Neural cell (in vitro differentiated cells): ENCODE results near the gene DRAP1. TPM values are rescaled to one million over a fixed set of nuclear protein-coding genes. Genes with fewer than 3 reads are reported as not detected.

Source experiments
- H2AFZ ChIP-seq: fragments of 200-600, 300-800 bp; sonication (generic), shearing (Covaris generic); 2 replicates; pipeline ENCODE4 v1.6.0; 2014; ENCODE audit warnings: low read depth, mild to moderate bottlenecking, antibody characterized with exemption, low read length, moderate library complexity
- H3F3A ChIP-seq: fragments of 200-600 bp; shearing (Covaris generic); 2 replicates; pipeline ENCODE4 v1.6.1; 2016; ENCODE audit warnings: mild to moderate bottlenecking, moderate library complexity, mixed read lengths, antibody characterized with exemption, low read length; ENCODE audit not compliant: insufficient read depth, poor library complexity, severe bottlenecking
- H3K27ac ChIP-seq: fragments of 200-600, 300-800 bp; sonication (generic), shearing (Covaris generic); 2 replicates; pipeline ENCODE4 v1.5.1; 2014; ENCODE audit warnings: mild to moderate bottlenecking, low read length, moderate library complexity
- H3K27me3 ChIP-seq: fragments of 300-800, 200-600 bp; sonication (generic), shearing (Covaris generic); 2 replicates; pipeline ENCODE4 v1.6.0; 2014; ENCODE audit warnings: mild to moderate bottlenecking, low read depth, low read length, moderate library complexity; ENCODE audit not compliant: insufficient read depth
- H3K36me3 ChIP-seq: fragments of 300-800, 200-600 bp; sonication (generic), shearing (Covaris generic); 2 replicates; pipeline ENCODE4 v1.5.1; 2014; ENCODE audit warnings: mild to moderate bottlenecking, antibody characterized with exemption, low read length, moderate library complexity; ENCODE audit not compliant: insufficient read depth
- H3K4me2 ChIP-seq: fragments of 300-800, 200-600 bp; sonication (generic), shearing (Covaris generic); 2 replicates; pipeline ENCODE4 v1.6.0; 2014; ENCODE audit warnings: mild to moderate bottlenecking, low read length
- H3K4me3 ChIP-seq: fragments of 300-800, 200-600 bp; sonication (generic), shearing (Covaris generic); 2 replicates; pipeline ENCODE4 v1.5.1; 2014; ENCODE audit warnings: mild to moderate bottlenecking, low read length, moderate library complexity
- H3K79me2 ChIP-seq: fragments of 200-600 bp; shearing (Covaris generic); replicated peaks from 2 replicates; pipeline ENCODE4 v1.6.0; 2014; ENCODE audit warnings: mild to moderate bottlenecking, low read length, moderate library complexity; ENCODE audit not compliant: insufficient read depth
- H3K9ac ChIP-seq: fragments of 300-800, 200-600 bp; sonication (generic), shearing (Covaris generic); 2 replicates; pipeline ENCODE4 v1.6.1; 2016; ENCODE audit warnings: mild to moderate bottlenecking, low read length, mixed read lengths
- H3K9me2 ChIP-seq: fragments of 200-600 bp; shearing (Covaris generic); 2 replicates; pipeline ENCODE4 v1.6.1; 2016; ENCODE audit warnings: mild to moderate bottlenecking, low read length, mixed read lengths; ENCODE audit not compliant: insufficient read depth
- H3K9me3 ChIP-seq: fragments of 200-600, 300-800 bp; sonication (generic), shearing (Covaris generic); 2 replicates; pipeline ENCODE4 v1.6.1; 2016; ENCODE audit warnings: mild to moderate bottlenecking, mixed run types, low read length, moderate library complexity, mixed read lengths
- H4K20me1 ChIP-seq: fragments of 200-600 bp; shearing (Covaris generic); 2 replicates; pipeline ENCODE4 v1.6.1; 2016; ENCODE audit warnings: mild to moderate bottlenecking, mixed run types; ENCODE audit not compliant: insufficient read depth
- EP300 ChIP-seq: fragments of 450-650 bp; conservative IDR thresholded peaks from 2 replicates; pipeline ENCODE4 v1.6.1; 2014; ENCODE audit warnings: antibody characterized with exemption, mild to moderate bottlenecking, moderate library complexity; ENCODE audit not compliant: poor library complexity, severe bottlenecking
- EZH2 ChIP-seq: fragments of 200-600, 300-800 bp; shearing (Covaris generic), sonication (generic); IDR thresholded peaks from 2 replicates; pipeline ENCODE4 v1.6.1; 2014; ENCODE audit warnings: antibody characterized with exemption, low read length, borderline replicate concordance, mild to moderate bottlenecking; ENCODE audit not compliant: insufficient read depth, poor library complexity, severe bottlenecking
- MXI1 ChIP-seq: fragments of 450-650 bp; conservative IDR thresholded peaks from 2 replicates; pipeline ENCODE4 v1.6.1; 2014; ENCODE audit warnings: antibody characterized with exemption, mild to moderate bottlenecking; ENCODE audit not compliant: poor library complexity, severe bottlenecking
- POLR2AphosphoS5 ChIP-seq: IDR thresholded peaks from 2 replicates; pipeline ENCODE4 v1.6.1; 2012
- RAD21 ChIP-seq: fragments of 450-650 bp; conservative IDR thresholded peaks from 2 replicates; pipeline ENCODE4 v1.6.1; 2014; ENCODE audit warnings: antibody characterized with exemption, mild to moderate bottlenecking, moderate library complexity
- SMC3 ChIP-seq: fragments of 450-650 bp; conservative IDR thresholded peaks from 2 replicates; pipeline ENCODE4 v1.6.1; 2014; ENCODE audit warnings: antibody characterized with exemption, mild to moderate bottlenecking, moderate library complexity; ENCODE audit not compliant: poor library complexity
- TAF1 ChIP-seq: IDR thresholded peaks from 2 replicates; pipeline ENCODE4 v1.6.1; 2012; ENCODE audit warnings: low read depth
- polyA plus RNA-seq: library from polyadenylated mRNA; depleted of rRNA; stranded (reverse); fragments of >200 nt; gene quantifications from 2 replicates; pipeline ENCODE4 v1.2.3, GENCODE V29; 2014
- TF ChIP-seq, protein P1 (sequence below): fragments of 450-650 bp; IDR thresholded peaks from 2 replicates; pipeline ENCODE4 v1.5.1; 2014; ENCODE audit warnings: antibody characterized with exemption, mild to moderate bottlenecking, moderate library complexity; ENCODE audit not compliant: poor library complexity, severe bottlenecking
- TF ChIP-seq, protein P2 (sequence below): IDR thresholded peaks from 2 replicates; pipeline ENCODE4 v1.6.1; 2012; ENCODE audit warnings: borderline replicate concordance

DRAP1 gene
- polyA plus RNA-seq, 1 donor from 2014 or later, result 242 TPM

DNA sequence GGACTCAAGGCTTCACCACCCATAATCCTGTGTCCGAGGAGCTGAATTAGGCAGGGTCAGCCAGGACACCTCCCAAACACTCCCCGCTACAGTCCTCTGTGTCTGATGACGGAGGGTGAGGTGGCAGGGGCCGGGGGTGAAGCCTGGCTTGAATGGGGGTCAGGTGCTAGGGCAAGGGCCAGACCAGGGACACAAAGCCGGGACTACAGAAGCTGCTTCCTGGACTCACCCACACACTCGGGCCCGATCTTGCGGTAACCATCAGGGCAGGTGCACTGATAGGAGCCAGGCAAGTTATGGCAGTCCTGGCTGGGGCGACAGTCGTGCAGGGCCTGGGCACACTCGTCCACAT is 48.9 kb upstream of the DRAP1 start:
- no peaks in the 10 kb centered on the region for H3K9me3 ChIP-seq
- no peak overlapping the region for H3K4me2 ChIP-seq
- H4K20me1 ChIP-seq, result no peaks in the 10 kb centered on the region
- H3F3A ChIP-seq, result no peaks in the 10 kb centered on the region
- no peaks in the 10 kb centered on the region for H3K36me3 ChIP-seq
- no peaks in the 10 kb centered on the region for H3K9me2 ChIP-seq
- no peak overlapping the region for H2AFZ ChIP-seq
- no peak overlapping the region for H3K9ac ChIP-seq
- H3K79me2 ChIP-seq, result no peaks in the 10 kb centered on the region
- H3K27ac ChIP-seq, result no peak overlapping the region
- no peak overlapping the region for H3K4me3 ChIP-seq
- H3K27me3 ChIP-seq, result peaks cover 11% of the 10 kb centered on the region
- TF ChIP-seq SMC3, result no peak
- peak; percentile 11 for TF ChIP-seq POLR2AphosphoS5

DNA sequence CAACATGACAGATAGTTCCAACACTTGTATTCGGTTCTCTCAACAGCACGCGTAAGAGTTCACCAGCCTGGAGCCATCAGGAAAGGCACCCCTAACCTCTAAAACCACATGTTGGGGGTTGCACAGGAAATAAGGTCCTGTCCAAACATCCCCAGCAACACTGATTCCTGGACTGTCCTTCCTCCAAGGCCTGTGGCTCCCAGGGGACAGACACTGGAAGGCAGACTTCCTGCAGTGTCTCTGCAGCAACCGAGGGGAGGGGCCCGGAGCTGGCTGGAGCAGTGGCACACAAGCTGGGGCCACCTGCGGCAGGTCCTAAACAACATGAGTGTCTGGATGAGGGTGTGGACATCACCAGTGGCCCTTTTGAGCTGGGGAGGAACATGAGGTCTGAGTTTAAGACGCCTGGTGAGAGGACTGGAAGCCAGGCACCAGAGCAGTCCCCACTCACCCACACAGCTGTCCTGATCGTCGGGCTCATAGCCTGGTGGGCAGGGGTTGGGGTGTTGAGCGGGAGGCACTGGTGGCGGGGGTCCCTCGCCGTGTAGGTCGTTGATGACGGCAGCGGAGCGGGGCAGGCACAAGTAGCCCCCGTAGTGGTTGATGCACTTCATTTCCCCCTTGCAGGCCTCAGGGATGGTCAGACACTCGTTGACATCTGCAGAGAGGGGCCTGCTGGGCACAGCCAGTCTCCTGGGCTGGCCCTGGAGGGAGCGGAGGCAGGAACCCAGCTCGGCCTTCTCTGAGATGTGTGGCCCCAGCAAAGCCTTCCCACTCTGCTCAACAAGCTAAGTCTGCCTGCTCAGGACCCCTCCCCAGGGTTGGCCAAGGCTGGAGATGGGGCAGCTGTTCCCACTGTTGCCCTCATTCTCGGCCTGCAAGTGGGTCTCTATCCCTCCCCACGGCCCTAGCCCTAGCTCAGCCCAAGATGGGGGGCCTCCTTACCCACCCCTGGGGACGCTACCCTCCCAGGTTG is 48.2 kb upstream of the DRAP1 start:
- no peak overlapping the region for H3K27ac ChIP-seq
- no peak overlapping the region for H3K4me2 ChIP-seq
- no peaks in the 10 kb centered on the region for H3K79me2 ChIP-seq
- no peaks in the 10 kb centered on the region for H3K36me3 ChIP-seq
- H3K9ac ChIP-seq, result no peak overlapping the region
- peaks cover 11% of the 10 kb centered on the region for H3K27me3 ChIP-seq
- no peaks in the 10 kb centered on the region for H3K9me2 ChIP-seq
- TF ChIP-seq, protein P1, sequence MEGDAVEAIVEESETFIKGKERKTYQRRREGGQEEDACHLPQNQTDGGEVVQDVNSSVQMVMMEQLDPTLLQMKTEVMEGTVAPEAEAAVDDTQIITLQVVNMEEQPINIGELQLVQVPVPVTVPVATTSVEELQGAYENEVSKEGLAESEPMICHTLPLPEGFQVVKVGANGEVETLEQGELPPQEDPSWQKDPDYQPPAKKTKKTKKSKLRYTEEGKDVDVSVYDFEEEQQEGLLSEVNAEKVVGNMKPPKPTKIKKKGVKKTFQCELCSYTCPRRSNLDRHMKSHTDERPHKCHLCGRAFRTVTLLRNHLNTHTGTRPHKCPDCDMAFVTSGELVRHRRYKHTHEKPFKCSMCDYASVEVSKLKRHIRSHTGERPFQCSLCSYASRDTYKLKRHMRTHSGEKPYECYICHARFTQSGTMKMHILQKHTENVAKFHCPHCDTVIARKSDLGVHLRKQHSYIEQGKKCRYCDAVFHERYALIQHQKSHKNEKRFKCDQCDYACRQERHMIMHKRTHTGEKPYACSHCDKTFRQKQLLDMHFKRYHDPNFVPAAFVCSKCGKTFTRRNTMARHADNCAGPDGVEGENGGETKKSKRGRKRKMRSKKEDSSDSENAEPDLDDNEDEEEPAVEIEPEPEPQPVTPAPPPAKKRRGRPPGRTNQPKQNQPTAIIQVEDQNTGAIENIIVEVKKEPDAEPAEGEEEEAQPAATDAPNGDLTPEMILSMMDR, result no peak
- TF ChIP-seq RAD21, result no peak
- no peak for TF ChIP-seq EP300
- no peak for TF ChIP-seq TAF1
- no peak for TF ChIP-seq POLR2AphosphoS5
- TF ChIP-seq EZH2, result no peak
- no peak for TF ChIP-seq SMC3
- TF ChIP-seq MXI1, result no peak
- TF ChIP-seq, protein P2, sequence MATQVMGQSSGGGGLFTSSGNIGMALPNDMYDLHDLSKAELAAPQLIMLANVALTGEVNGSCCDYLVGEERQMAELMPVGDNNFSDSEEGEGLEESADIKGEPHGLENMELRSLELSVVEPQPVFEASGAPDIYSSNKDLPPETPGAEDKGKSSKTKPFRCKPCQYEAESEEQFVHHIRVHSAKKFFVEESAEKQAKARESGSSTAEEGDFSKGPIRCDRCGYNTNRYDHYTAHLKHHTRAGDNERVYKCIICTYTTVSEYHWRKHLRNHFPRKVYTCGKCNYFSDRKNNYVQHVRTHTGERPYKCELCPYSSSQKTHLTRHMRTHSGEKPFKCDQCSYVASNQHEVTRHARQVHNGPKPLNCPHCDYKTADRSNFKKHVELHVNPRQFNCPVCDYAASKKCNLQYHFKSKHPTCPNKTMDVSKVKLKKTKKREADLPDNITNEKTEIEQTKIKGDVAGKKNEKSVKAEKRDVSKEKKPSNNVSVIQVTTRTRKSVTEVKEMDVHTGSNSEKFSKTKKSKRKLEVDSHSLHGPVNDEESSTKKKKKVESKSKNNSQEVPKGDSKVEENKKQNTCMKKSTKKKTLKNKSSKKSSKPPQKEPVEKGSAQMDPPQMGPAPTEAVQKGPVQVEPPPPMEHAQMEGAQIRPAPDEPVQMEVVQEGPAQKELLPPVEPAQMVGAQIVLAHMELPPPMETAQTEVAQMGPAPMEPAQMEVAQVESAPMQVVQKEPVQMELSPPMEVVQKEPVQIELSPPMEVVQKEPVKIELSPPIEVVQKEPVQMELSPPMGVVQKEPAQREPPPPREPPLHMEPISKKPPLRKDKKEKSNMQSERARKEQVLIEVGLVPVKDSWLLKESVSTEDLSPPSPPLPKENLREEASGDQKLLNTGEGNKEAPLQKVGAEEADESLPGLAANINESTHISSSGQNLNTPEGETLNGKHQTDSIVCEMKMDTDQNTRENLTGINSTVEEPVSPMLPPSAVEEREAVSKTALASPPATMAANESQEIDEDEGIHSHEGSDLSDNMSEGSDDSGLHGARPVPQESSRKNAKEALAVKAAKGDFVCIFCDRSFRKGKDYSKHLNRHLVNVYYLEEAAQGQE, result no peak
- H3K9me3 ChIP-seq, result no peaks in the 10 kb centered on the region
- H3F3A ChIP-seq, result no peaks in the 10 kb centered on the region
- no peaks in the 10 kb centered on the region for H4K20me1 ChIP-seq
- no peak overlapping the region for H3K4me3 ChIP-seq
- no peak overlapping the region for H2AFZ ChIP-seq
